ENCODE results near the gene CFAP99.

DNA sequence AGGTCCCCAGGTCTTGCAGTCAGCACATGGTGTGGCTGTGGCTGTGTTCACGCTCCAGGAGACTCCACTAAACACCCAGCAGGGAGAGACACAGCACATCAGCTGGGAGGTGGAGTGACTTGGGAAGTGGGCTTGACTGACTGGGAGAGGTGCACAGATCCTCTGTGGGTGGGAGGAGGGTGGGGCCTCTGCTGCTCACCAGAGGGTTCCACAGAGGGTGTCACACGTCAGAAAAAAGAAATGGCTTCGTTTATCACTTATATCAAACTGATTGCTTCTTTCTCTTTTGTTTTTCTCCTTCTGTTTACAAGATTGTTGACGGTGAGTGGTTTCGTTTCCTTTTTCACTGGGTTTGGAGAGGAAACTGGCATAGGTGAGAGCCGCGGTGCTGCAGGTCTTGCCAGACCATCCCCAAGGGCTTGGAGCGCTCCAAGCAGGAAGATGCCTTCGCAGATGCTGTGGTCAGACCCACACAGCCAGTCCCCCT is 92.9 kb downstream of the CFAP99 start:
- TF ChIP-seq SIN3A (IDR thresholded peaks at IDR 0.05; ENCODE audit: borderline replicate concordance, insufficient read depth, low read length) = no peak
- TF ChIP-seq, protein P1, sequence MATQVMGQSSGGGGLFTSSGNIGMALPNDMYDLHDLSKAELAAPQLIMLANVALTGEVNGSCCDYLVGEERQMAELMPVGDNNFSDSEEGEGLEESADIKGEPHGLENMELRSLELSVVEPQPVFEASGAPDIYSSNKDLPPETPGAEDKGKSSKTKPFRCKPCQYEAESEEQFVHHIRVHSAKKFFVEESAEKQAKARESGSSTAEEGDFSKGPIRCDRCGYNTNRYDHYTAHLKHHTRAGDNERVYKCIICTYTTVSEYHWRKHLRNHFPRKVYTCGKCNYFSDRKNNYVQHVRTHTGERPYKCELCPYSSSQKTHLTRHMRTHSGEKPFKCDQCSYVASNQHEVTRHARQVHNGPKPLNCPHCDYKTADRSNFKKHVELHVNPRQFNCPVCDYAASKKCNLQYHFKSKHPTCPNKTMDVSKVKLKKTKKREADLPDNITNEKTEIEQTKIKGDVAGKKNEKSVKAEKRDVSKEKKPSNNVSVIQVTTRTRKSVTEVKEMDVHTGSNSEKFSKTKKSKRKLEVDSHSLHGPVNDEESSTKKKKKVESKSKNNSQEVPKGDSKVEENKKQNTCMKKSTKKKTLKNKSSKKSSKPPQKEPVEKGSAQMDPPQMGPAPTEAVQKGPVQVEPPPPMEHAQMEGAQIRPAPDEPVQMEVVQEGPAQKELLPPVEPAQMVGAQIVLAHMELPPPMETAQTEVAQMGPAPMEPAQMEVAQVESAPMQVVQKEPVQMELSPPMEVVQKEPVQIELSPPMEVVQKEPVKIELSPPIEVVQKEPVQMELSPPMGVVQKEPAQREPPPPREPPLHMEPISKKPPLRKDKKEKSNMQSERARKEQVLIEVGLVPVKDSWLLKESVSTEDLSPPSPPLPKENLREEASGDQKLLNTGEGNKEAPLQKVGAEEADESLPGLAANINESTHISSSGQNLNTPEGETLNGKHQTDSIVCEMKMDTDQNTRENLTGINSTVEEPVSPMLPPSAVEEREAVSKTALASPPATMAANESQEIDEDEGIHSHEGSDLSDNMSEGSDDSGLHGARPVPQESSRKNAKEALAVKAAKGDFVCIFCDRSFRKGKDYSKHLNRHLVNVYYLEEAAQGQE (IDR thresholded peaks at IDR 0.05; ENCODE audit: insufficient read depth in 1 of 2, low read depth in 2 of 2, low read length in 2 of 2) = no peak
- no peak for TF ChIP-seq POLR2AphosphoS5 (IDR thresholded peaks at IDR 0.05; ENCODE audit: low read depth, low read length)
- TF ChIP-seq FOXP2 (optimal IDR thresholded peaks at IDR 0.05; ENCODE audit: borderline replicate concordance, extremely low read depth, extremely low read length, insufficient read depth) = no peak
- TF ChIP-seq TAF1 (IDR thresholded peaks at IDR 0.05; ENCODE audit: borderline replicate concordance, insufficient read depth, low read length) = no peak
